SU-DHL-6 (cell line): ENCODE measurements around the gene AUH.

Experiments
- H2AFZ ChIP-seq: fragments of 200-600 bp; sonication (generic); 2 replicates; pipeline ENCODE4 v1.6.1; 2014; ENCODE audit warnings: low read depth, mild to moderate bottlenecking, moderate library complexity, mixed read lengths, antibody characterized with exemption, low read length; ENCODE audit not compliant: severe bottlenecking
- H3F3A ChIP-seq: fragments of 200-600 bp; shearing (Covaris generic); 2 replicates; pipeline ENCODE4 v1.6.0; 2016; ENCODE audit warnings: antibody characterized with exemption, mild to moderate bottlenecking; ENCODE audit not compliant: insufficient read depth
- H3K27ac ChIP-seq: fragments of 200-600 bp; sonication (generic); 2 replicates; pipeline ENCODE4 v1.5.1; 2016; ENCODE audit warnings: low read depth, mild to moderate bottlenecking, low read length, moderate library complexity, mixed read lengths
- H3K27me3 ChIP-seq: fragments of 200-600 bp; sonication (generic), shearing (Covaris generic); 2 replicates; pipeline ENCODE4 v1.6.0; 2014; ENCODE audit warnings: mild to moderate bottlenecking, low read length
- H3K36me3 ChIP-seq: fragments of 200-600 bp; sonication (generic); 2 replicates; pipeline ENCODE4 v1.6.1; 2014; ENCODE audit warnings: mild to moderate bottlenecking, low read length, mixed read lengths
- H3K4me2 ChIP-seq: fragments of 300-600, 200-600 bp; shearing (Covaris generic), sonication (generic); 2 replicates; pipeline ENCODE4 v1.6.0; 2014; ENCODE audit warnings: low read length, low read depth, mild to moderate bottlenecking; ENCODE audit not compliant: poor library complexity, severe bottlenecking
- H3K4me3 ChIP-seq: fragments of 200-600 bp; sonication (generic); 2 replicates; pipeline ENCODE4 v1.5.1; 2014; ENCODE audit warnings: antibody characterized with exemption, low read length, mild to moderate bottlenecking, mixed read lengths; ENCODE audit not compliant: insufficient read depth, poor library complexity, severe bottlenecking
- H3K79me2 ChIP-seq: fragments of 200-600 bp; sonication (generic); 2 replicates; pipeline ENCODE4 v1.6.1; 2014; ENCODE audit warnings: mild to moderate bottlenecking, low read length, moderate library complexity; ENCODE audit not compliant: insufficient read depth
- H3K9ac ChIP-seq: fragments of 200-600 bp; sonication (generic); 2 replicates; pipeline ENCODE4 v1.7.0; 2014; ENCODE audit warnings: mild to moderate bottlenecking, low read length
- H3K9me2 ChIP-seq: fragments of 200-600 bp; sonication (generic); replicated peaks from 2 replicates; pipeline ENCODE4 v1.6.1; 2014; ENCODE audit warnings: low read length; ENCODE audit not compliant: insufficient read depth
- H3K9me3 ChIP-seq: fragments of 200-600 bp; sonication (generic); 2 replicates; pipeline ENCODE4 v1.6.1; 2014; ENCODE audit warnings: low read length, mixed read lengths; ENCODE audit not compliant: insufficient read depth
- H4K20me1 ChIP-seq: fragments of 200-600 bp; sonication (generic); 2 replicates; pipeline ENCODE4 v1.6.1; 2014; ENCODE audit warnings: low read depth, mild to moderate bottlenecking, antibody characterized with exemption, low read length, moderate library complexity, mixed read lengths
- CTCF ChIP-seq: fragments of 200-600 bp; sonication (generic); IDR thresholded peaks from one replicate; pipeline ENCODE4 v1.5.1; 2017; ENCODE audit warnings: antibody characterized with exemption, mild to moderate bottlenecking, low read length, moderate library complexity; ENCODE audit not compliant: insufficient read depth, poor library complexity, severe bottlenecking
- EZH2phosphoT487 ChIP-seq: fragments of 200-600 bp; sonication (generic), shearing (Covaris generic); conservative IDR thresholded peaks from 2 replicates; pipeline ENCODE4 v1.6.1; 2018; ENCODE audit warnings: mild to moderate bottlenecking, antibody characterized with exemption, low read length, moderate library complexity, mixed read lengths

AUH gene

GRCh38 chr9:91223000-91223399 lies 138.7 kb downstream of the AUH start:
- peaks cover 3% of the 10 kb centered on the region; the same call in 1 of the 2 replicates for H4K20me1 ChIP-seq
- H3K27ac ChIP-seq = no peak overlapping the region
- no peaks in the 10 kb centered on the region for H3K27me3 ChIP-seq
- no peaks in the 10 kb centered on the region for H3K9me2 ChIP-seq
- no peaks in the 10 kb centered on the region for H3F3A ChIP-seq
- H3K9me3 ChIP-seq = no peaks in the 10 kb centered on the region
- no peaks in the 10 kb centered on the region for H3K79me2 ChIP-seq
- H3K36me3 ChIP-seq = no peaks in the 10 kb centered on the region
- TF ChIP-seq EZH2phosphoT487 = no peak
- no peak for TF ChIP-seq CTCF
- H3K4me3 ChIP-seq = no peak overlapping the region
- no peak overlapping the region for H3K9ac ChIP-seq
- no peak overlapping the region for H2AFZ ChIP-seq
- H3K4me2 ChIP-seq = no peak overlapping the region

GRCh38 chr9:91222457-91222856 lies 139.3 kb downstream of the AUH start:
- H3K9me2 ChIP-seq = no peaks in the 10 kb centered on the region
- TF ChIP-seq CTCF (no peak), EZH2phosphoT487 (no peak)
- H2AFZ ChIP-seq = no peak overlapping the region
- no peaks in the 10 kb centered on the region for H3K9me3 ChIP-seq
- no peak overlapping the region for H3K4me3 ChIP-seq
- H3K4me2 ChIP-seq = no peak overlapping the region
- no peak overlapping the region for H3K27ac ChIP-seq
- H3K9ac ChIP-seq = no peak overlapping the region
- no peaks in the 10 kb centered on the region for H3K79me2 ChIP-seq
- H3K36me3 ChIP-seq = no peaks in the 10 kb centered on the region
- H3K27me3 ChIP-seq = no peaks in the 10 kb centered on the region
- H4K20me1 ChIP-seq = peaks cover 3% of the 10 kb centered on the region; the same call in 1 of the 2 replicates
- H3F3A ChIP-seq = no peaks in the 10 kb centered on the region

GRCh38 chr9:91221332-91221731 lies 140.4 kb downstream of the AUH start:
- TF ChIP-seq CTCF (no peak), EZH2phosphoT487 (no peak)

More at GRCh38 chr9:91221332-91221731, 140.4 kb downstream of the AUH start:
- Histone ChIP-seq H2AFZ (no peak overlapping the region), H3K27me3 (no peaks in the 10 kb centered on the region), H3K36me3 (no peaks in the 10 kb centered on the region), H3K79me2 (no peaks in the 10 kb centered on the region), H3K4me2 (no peak overlapping the region), H3K9me2 (no peaks in the 10 kb centered on the region), H3K4me3 (no peak overlapping the region), H3K9me3 (no peaks in the 10 kb centered on the region), H3F3A (no peaks in the 10 kb centered on the region), H3K27ac (no peak overlapping the region), H3K9ac (no peak overlapping the region), H4K20me1 (peaks cover 3% of the 10 kb centered on the region; the same call in 1 of the 2 replicates)
